ENCODE measurements around the gene CCDC141.

The CCDC141 gene

DNA sequence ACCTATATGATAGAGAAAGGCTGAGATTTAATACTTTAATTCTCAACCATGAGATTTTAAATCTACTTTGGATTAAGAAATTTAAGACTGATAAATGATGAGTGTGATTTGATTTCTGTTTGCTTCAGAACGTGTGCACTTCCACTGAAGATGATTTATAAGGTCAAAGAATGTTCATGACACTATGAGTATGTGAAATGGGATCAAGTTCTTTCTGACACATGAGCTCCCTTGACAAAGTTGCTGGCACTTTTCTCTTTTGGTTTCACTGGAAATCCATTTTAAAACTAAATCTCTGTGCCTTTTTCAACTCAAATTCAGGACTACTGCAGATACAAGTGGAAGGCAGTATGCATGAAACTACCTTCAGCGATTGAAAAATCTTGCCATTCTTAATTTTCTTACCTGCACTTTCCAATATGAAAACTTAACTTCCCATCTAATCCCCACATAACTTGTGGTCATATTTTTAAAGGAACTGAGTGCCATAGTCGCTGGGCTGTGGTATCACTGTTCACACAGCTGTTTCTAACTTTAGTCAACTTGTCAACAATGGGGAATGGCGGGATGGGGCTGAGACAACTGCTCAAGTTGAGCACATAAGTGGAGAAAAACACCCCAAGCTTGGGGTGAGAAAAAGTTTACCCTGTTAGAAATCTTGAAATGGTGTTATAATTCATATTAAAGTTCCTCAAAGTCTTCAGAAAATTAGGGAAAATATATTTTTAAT is 190.9 kb downstream of the CCDC141 start:
- intact Hi-C loops (cut with DNase I) = no loop called here

GRCh38 chr2:178855151-178855550 is 194.8 kb downstream of the CCDC141 start:
- DNase-seq = no peak
- intact Hi-C loops (cut with DNase I) = no loop called here

More for the DNA sequence above, 190.9 kb downstream of the CCDC141 start:
- DNase-seq = peak in 1 of 42 donors; percentile 12

DNA sequence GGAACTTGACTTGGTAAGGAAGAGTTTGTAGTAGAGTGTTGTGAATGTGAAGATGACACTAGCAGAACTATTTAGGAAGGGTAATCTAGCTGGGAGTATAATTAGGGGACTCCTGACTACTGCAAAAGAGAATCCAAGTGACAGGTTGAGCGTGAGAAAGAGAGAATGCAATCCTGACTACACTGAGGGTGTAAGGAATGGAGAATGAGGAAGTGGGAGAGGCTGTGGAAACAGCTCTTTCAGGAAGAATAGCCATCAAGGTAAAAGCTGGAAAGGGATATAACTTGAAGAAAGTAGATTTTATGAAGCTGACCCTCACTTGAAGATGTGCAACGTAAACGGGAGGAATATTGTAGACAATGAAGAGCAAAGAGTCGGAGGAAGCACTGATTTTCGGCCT is 201.6 kb downstream of the CCDC141 start:
- no peak for DNase-seq
- intact Hi-C loops (cut with DNase I) = no loop called here

GRCh38 chr2:178846458-178846802 is 203.5 kb downstream of the CCDC141 start:
- DNase-seq = no peak
- intact Hi-C loops (cut with DNase I) = no loop called here

DNA sequence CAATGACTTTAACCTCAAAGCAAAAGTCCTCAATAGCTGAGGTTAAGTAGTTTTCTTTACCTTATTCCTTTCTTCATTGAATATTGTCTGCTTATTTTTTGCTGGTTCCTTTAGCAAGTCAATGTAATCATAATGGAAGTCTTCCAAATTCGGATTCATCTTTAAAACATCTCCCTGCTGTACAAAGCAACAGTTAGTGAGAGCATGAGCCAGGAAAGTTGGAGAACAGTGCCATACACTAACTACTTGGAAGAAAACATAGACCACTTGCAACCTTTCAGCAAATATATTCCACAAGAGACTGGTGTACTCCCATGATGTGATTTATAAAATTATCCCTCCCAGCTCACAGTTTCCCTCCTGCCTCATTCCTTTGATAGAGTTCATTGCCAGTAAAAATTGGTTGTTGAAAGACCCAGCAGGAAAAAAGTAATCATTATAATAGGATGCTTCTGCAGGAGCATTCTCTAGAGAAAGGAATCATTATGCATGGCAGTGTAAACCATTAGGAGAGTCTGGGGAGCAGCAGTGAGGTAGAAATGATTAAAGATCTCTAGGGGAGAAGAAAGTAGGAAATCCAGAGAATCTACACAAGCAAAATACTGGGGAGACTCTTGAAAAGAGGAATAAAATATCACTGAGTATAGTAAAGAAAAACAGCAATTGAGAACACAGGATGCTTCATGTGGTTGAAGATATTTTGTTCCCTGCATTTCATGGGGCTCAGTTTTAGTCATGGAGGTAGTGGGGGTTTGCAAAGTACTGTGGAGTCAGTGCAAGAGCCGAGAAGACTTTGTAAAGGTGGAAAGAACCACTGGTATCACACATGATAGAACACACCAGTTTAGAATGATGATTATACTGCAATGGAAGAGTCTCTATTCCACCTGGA is 204.1 kb downstream of the CCDC141 start:
- no peak for DNase-seq
- intact Hi-C loops (cut with DNase I) = no loop called here

DNA sequence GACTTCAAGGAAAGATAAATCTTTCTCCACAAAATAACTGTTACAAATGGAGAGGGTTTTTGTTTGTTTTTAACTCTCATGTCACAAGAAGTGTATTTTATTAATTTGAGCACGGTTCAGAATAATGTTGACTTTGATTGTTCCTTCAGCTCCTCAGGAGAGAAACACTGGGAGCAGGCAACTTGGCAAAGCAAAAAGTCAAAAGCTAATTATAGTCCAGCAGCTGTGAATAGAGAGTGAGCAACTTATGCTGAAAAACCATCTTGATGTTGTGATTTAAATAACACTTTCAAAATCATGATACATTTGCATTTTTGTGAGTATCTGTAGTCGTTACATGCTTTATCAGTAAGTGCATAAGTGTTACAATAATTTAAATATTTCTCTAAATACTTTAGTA is 205.2 kb downstream of the CCDC141 start:
- intact Hi-C loops (cut with DNase I) = no loop called here
- DNase-seq = no peak

DNA sequence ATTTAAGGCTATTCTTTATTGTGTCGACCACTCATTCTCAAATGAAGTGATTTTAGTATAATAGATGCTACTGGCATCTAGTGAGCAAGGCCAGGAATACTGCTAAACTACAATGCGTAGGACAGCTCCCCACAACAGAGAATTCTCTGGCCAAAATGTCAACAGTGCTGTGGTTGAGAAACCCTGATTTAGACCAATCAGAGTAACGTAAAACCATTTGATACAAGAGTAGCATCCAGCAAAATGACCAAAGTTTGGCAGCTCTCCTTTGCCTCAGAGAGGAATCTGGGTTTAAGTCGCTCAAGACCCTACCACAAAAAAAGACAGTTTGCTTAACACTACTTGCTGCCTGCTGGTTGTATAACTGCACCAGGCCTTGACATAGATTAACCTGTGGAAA is 205.7 kb downstream of the CCDC141 start:
- intact Hi-C loops (cut with DNase I) = no loop called here
- DNase-seq = no peak

DNA sequence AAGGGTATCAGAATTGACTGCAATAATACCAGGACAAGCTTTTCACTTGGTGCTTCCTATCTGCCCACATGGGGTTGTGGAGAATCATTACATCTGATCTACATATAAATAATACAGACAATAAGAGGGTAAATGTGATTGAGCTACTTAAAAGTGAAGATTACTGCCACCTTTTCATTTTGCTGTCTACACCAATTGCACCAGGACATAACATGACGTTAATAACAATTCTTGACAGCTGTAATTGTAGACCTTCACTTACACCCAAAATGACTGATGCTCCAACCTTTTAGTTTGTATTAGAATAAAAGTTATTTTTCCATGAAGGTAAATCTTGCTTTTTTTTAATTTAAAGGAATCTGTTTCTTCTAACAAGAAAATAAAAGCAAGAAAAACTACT is 206.2 kb downstream of the CCDC141 start:
- intact Hi-C loops (cut with DNase I) = no loop called here
- no peak for DNase-seq

DNA sequence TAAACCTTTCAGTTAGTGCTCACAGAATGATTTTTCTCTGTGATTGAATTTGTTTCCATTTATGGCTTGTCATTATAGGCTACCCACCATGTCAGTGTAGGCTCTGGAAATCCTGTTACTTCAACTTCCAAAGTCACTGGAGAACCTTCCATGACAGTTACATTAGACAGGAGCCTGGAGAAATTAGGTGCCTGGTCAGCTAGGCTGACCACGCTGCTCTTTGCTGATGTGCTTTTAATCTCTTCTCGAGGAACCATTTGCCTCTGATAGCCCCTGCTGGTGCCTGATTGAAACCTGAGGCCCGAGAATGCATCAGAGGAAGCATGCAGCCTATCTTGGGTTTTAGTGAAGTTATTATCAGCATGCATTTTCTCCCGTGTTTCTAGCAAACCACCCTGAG is 213.1 kb downstream of the CCDC141 start:
- DNase-seq = no peak
- intact Hi-C loops (cut with DNase I) = no loop called here

DNA sequence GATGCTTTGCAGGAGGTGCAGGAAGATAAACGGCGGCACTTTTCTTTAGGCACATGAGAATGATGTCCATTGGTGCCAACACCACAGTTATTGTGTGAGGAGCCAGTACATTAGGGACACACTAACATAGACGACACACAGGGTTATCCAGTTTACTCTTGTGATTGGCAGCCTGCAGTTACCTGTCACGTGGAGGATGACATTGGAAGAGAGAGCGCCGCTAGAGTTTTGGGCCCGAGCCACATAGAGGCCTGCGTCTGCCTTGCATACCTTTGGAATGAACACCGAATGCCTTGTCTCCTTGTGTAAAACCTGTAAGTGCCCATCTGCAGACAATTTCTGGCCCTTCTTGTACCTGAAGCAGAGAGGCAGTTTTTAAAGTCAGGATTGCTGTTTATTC is 215.9 kb downstream of the CCDC141 start:
- intact Hi-C loops (cut with DNase I) = no loop called here
- no peak for DNase-seq

GRCh38 chr2:178833382-178833781 is 216.6 kb downstream of the CCDC141 start:
- no peak for DNase-seq
- intact Hi-C loops (cut with DNase I) = no loop called here

DNA sequence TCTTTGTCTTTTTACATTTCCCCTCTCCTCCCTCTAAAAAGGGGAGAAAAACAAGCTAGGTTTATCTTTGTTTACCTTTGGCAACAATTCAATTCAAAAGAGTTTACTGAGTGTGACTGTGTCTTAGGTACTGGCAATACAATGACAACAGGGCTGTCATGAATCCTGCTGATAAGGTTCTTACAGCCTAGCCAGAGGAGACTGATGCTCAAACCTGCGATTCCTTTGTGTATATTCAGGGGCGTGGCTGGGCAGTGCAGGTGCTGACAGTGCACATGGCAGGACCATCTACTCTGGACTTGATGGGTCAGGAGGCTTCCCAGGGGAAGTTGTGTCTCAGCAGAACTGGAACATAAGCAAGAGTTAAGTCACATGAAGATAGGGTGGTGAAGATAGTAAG is 219.5 kb downstream of the CCDC141 start:
- intact Hi-C loops (cut with DNase I) = no loop called here
- no peak for DNase-seq

GRCh38 chr2:178829981-178830380 is 220.0 kb downstream of the CCDC141 start:
- intact Hi-C loops (cut with DNase I) = no loop called here
- no peak for DNase-seq

DNA sequence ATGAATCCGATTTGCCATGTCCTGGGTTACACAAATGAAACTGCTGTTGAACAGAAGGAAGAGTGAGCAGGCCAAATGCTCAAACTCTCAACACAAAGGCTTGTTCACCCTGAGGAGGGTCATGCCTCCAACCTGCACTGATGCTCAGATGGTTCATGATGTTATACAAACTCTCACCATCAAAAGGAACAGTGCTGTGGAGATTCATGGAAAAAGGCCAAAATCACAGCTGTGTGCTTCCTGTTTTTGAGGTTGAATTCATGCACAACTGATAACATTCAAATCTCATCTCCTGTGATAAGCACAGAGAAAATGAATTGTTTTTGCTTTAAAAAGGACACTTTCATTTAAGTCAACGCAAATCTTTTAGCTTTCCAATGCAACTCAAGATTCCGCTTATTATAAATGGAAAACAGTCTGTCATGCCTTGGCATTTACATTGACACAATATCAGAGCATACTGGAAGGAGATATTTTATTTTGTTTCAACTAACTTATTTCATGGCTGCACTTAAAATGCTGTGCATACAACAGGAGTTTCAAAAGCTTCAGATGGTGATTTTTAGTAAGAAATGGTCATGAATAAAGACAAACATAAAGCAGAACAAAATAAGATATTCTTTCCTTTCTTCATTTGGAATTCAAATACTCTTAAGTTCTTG is 220.5 kb downstream of the CCDC141 start:
- intact Hi-C loops (cut with DNase I) = no loop called here

DNA sequence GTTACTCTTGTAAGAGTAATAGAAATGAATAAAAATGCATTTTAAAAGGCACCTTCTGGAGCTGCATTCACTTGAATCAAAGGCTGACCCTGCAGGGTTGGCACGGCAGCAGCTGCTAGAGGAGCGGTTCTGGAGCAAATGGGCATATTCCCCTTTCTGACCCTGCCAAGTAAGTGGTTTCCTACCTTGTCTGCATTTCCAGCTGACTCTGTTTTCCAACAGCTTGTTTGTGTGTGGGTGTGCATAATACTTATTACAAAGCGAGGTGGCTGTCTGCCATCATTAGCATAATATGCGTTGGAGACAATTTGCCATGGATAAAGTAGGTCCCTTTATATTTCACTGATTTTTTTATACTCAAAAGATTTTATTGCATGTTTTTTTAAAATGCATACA is 221.5 kb downstream of the CCDC141 start:
- intact Hi-C loops (cut with DNase I) = no loop called here
- DNase-seq = no peak

More for the DNA sequence above, 220.5 kb downstream of the CCDC141 start:
- no peak for DNase-seq

- intact Hi-C loops (cut with DNase I) = no loop called here
- no peak for DNase-seq
Observed at GRCh38 chr2:178827739-178828485, 222.0 kb downstream of the CCDC141 start.

DNA sequence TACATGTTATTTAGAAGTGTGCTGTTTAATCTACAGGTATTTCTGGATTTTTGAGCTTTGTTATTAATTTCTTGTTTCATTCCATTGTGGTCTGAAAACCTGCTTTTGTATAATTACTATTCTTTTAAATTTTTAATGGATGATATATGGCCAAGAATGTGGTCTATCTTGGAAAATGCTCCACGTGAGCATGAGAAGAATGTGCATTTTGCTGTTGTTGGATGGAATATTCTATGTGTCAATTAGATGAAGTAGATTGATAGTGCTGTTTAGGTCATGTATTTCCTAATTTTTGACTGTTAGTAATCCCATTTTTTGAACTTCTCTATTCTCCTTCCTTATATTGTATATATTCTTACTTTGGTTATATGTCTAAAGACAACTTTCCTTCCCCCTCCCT is 222.8 kb downstream of the CCDC141 start:
- DNase-seq = no peak
- intact Hi-C loops (cut with DNase I) = no loop called here

- no peak for DNase-seq
- intact Hi-C loops (cut with DNase I) = no loop called here
Observed at GRCh38 chr2:178825183-178825582, 224.8 kb downstream of the CCDC141 start.

DNA sequence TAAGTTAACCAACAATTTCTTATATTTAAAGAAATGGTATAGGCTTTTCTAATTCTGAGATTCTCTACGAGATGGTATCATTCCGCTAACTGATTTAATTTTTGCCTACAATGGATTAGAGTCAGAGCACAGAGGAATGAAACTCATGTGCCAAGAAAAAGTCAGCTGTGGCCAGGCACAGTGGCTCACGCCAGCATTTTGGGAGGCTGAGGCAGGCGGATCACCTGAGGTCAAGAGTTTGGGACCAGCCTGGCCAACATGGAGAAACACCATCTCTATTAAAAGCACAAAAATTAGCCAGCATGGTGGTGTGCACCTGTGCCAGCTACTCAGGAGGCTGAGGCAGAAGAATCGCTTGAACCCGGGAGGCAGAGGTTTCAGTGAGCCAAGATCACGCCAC is 225.8 kb downstream of the CCDC141 start:
- intact Hi-C loops (cut with DNase I) = no loop called here
- DNase-seq = no peak

- DNase-seq = no peak
- intact Hi-C loops (cut with DNase I) = no loop called here
Observed at GRCh38 chr2:178819992-178820391, 229.9 kb downstream of the CCDC141 start.
